AG10803 (cell line): ENCODE measurements around the gene COLGALT1.

Source experiments
- DNase-seq: peaks from one replicate; pipeline ENCODE4 v3.0.0; 2010; ENCODE audit warnings: low read depth
- H3K4me3 ChIP-seq: 2 replicates; pipeline ENCODE4 v1.5.1; 2011; ENCODE audit warnings: mild to moderate bottlenecking, low read length, control low read depth
- CTCF ChIP-seq: conservative IDR thresholded peaks from 2 replicates; pipeline ENCODE4 v1.5.1; 2011; ENCODE audit warnings: mild to moderate bottlenecking, low read length, control low read depth, inconsistent platforms

The COLGALT1 gene

GRCh38 chr19:17572638-17573037 is 17.2 kb downstream of the COLGALT1 start:
- no peak for DNase-seq
- H3K4me3 ChIP-seq = no peak overlapping the region
- TF ChIP-seq CTCF = no peak

GRCh38 chr19:17575871-17576757 is 20.7 kb downstream of the COLGALT1 start:
- TF ChIP-seq CTCF = no peak
- H3K4me3 ChIP-seq = no peak overlapping the region
- no peak for DNase-seq

- DNase-seq = peak; percentile 15
- TF ChIP-seq CTCF = no peak
- H3K4me3 ChIP-seq = no peak overlapping the region
Observed at GRCh38 chr19:17576758-17577456, 21.5 kb downstream of the COLGALT1 start.

DNA sequence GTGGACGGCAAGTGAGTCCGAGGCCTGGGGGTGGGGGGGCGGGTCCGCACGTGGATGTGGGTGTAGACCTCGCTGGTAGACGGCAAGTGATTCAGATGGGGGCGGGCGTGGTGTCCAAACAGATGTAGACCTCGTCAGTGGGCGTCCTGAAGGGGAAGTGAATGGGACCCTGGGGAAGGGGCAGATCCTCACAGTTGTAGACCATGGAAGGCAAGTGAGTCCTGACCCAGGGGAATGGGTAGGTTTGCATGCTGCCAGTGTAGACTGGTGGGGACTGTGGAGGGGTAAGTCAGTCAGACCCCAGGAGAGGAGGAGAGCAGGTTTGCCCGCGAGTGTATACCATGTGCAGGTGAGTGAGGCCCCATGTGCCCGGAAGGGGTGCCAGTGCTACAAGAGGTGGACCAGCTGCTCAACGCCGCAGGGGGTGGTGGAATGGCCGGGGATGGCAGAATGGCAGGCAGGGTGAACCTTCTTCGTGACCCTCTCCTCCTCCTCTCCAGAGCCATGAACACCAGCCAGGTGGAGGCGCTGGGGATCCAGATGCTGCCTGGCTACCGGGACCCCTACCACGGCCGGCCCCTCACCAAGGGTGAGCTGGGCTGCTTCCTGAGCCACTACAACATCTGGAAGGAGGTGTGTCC is 22.1 kb downstream of the COLGALT1 start:
- no peak for TF ChIP-seq CTCF
- DNase-seq = no peak
- no peak overlapping the region for H3K4me3 ChIP-seq

DNA sequence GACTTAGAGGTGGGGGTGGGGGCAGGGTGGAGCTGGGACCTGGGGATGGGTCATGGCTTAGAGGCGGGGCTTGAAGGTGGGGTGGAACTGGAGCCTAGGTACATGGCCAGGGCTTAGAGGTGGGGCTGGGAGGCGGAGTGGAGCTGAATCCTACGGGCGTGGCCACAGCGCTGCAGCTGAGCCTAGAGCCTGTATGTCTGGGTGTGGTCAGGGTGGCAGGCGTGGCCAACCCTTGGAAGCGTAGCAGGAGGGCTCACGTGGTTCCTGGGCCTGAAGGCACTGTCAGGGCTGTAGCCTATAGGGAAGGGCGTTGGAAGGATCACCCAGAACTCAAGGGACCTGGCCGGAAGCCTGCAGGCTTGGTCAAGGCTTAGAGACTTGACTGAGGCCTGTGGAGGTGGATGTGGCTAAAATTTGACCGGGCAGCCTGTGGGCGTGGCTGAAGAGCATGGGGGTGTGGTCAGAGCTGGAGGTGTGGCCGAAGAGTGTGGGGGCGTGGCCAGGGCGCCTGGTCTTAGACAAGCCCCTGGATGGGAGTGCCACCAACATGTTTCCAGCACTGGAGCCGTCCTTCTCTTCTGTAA is 24.3 kb downstream of the COLGALT1 start:
- TF ChIP-seq CTCF = no peak
- peak; percentile 40 for DNase-seq
- no peak overlapping the region for H3K4me3 ChIP-seq

GRCh38 chr19:17580470-17581144 is 25.2 kb downstream of the COLGALT1 start:
- TF ChIP-seq CTCF = no peak
- no peak overlapping the region for H3K4me3 ChIP-seq
- DNase-seq = no peak
